H1 (cell line): ENCODE data around the gene KIAA0040. TPM values are rescaled to one million over a fixed set of nuclear protein-coding genes. Genes with fewer than 3 reads are reported as not detected.

Experiments
- CTCF ChIA-PET: fragments of 300-600 bp; sonication (Branson Sonifier 250); formaldehyde crosslinking; loops from one replicate; lab custom pipeline; 2021; ENCODE audit not compliant: partially characterized antibody; lab: Charles Lee
- POLR2A ChIA-PET: fragments of 300-600 bp; sonication (Branson Sonifier 250); formaldehyde crosslinking; loops from one replicate; lab custom pipeline; 2021; ENCODE audit warnings: inconsistent platforms; ENCODE audit not compliant: partially characterized antibody; lab: Charles Lee
- DNase-seq, 2 experiments: peaks; one replicate each; pipeline versions ENCODE4 v3.0.0 to v3.0.0-alpha.2; 2010 to 2022; ENCODE audit warnings: low spot score in 2 of 2, low read depth in 1 of 2, mixed read lengths in 1 of 2
- FAIRE-seq: peaks from 2 replicates; lab custom pipeline; 2011; peaks lifted over from hg19 to GRCh38; lab: Jason Lieb, UNC
- H2AFZ ChIP-seq: 2 replicates; pipeline ENCODE4 v1.8.1; 2012; ENCODE audit warnings: low read length, inconsistent platforms
- H2AK5ac ChIP-seq: 2 replicates; pipeline ENCODE4 v1.6.1; 2013; ENCODE audit warnings: low read depth, low read length
- H2BK120ac ChIP-seq: replicated peaks from 2 replicates; pipeline ENCODE3; 2013; ENCODE audit warnings: low read depth, low read length, inconsistent platforms
- H2BK12ac ChIP-seq: 2 replicates; pipeline ENCODE4 v1.6.1; 2013; ENCODE audit warnings: low read depth, low read length
- H2BK15ac ChIP-seq: 2 replicates; pipeline ENCODE4 v1.6.1; 2013; ENCODE audit warnings: low read length
- H2BK20ac ChIP-seq: 2 replicates; pipeline ENCODE4 v1.6.1; 2013; ENCODE audit warnings: low read length
- H2BK5ac ChIP-seq: 2 replicates; pipeline ENCODE4 v1.6.1; 2013; ENCODE audit warnings: low read depth, low read length
- H3K14ac ChIP-seq: 2 replicates; pipeline ENCODE4 v1.6.1; 2013; ENCODE audit warnings: inconsistent platforms; ENCODE audit not compliant: insufficient read length
- H3K18ac ChIP-seq: 2 replicates; pipeline ENCODE4 v1.6.1; 2013; ENCODE audit warnings: low read length; ENCODE audit errors: extremely low read depth
- H3K23ac ChIP-seq: 2 replicates; pipeline ENCODE4 v1.6.1; 2013; ENCODE audit warnings: inconsistent platforms; ENCODE audit not compliant: insufficient read length
- H3K23me2 ChIP-seq: 2 replicates; pipeline ENCODE4 v1.6.1; 2013; ENCODE audit warnings: low read depth, low read length
- H3K27ac ChIP-seq: 2 replicates; pipeline ENCODE4 v1.6.1; 2011; ENCODE audit warnings: low read depth, low read length, inconsistent platforms
- H3K27me3 ChIP-seq, 4 experiments: replicated peaks in 1 of 4; 1 replicate in 1 of 4; 2 replicates in 3 of 4; pipeline versions ENCODE4 v1.6.1 to v1.8.1; 2011 to 2013; ENCODE audit warnings: low read length in 3 of 4, mild to moderate bottlenecking in 3 of 4, inconsistent platforms in 2 of 4, mixed read lengths in 2 of 4, moderate library complexity in 1 of 4; ENCODE audit not compliant: control insufficient read depth in 3 of 4, insufficient read depth in 3 of 4; ENCODE audit errors: extremely low read depth in 1 of 4
- H3K36me3 ChIP-seq, 4 experiments: 2 replicates each; pipeline versions ENCODE4 v1.6.1 to v1.8.1; 2011 to 2013; ENCODE audit warnings: mild to moderate bottlenecking in 4 of 4, low read length in 3 of 4, moderate library complexity in 2 of 4, control low read depth in 1 of 4, inconsistent platforms in 1 of 4; ENCODE audit not compliant: insufficient read depth in 4 of 4, control insufficient read depth in 2 of 4
- H3K4ac ChIP-seq: replicated peaks from 2 replicates; pipeline ENCODE3; 2013; ENCODE audit warnings: low read length, low read depth, mixed read lengths, inconsistent platforms; ENCODE audit not compliant: insufficient read length
- H3K4me1 ChIP-seq, 4 experiments: replicated peaks in 1 of 4; 1 replicate in 1 of 4; 2 replicates in 3 of 4; pipeline versions ENCODE4 v1.6.1 to v1.8.1; 2011 to 2013; ENCODE audit warnings: low read length in 3 of 4, inconsistent platforms in 2 of 4, mixed read lengths in 1 of 4; ENCODE audit not compliant: insufficient read depth in 4 of 4, control insufficient read depth in 3 of 4
- H3K4me2 ChIP-seq, 2 experiments: 2 replicates each; pipeline versions ENCODE4 v1.6.1 to v1.8.1; 2011 to 2013; ENCODE audit warnings: low read depth in 2 of 2, low read length in 2 of 2, control low read depth in 1 of 2, inconsistent platforms in 1 of 2, mild to moderate bottlenecking in 1 of 2; ENCODE audit not compliant: insufficient read depth in 1 of 2
- H3K4me3 ChIP-seq, 4 experiments: fragments of 200-600, 300-600 bp in 1 of 4; sonication (generic), shearing (Covaris generic), sonication (Bioruptor Twin) in 1 of 4; 2 replicates each; pipeline versions ENCODE4 v1.5.1 to v1.8.1; 2011 to 2016; ENCODE audit warnings: low read length in 4 of 4, low read depth in 3 of 4, control low read depth in 2 of 4, inconsistent platforms in 2 of 4, mild to moderate bottlenecking in 2 of 4, mixed read lengths in 1 of 4, moderate library complexity in 1 of 4; ENCODE audit not compliant: insufficient read depth in 2 of 4; ENCODE audit errors: extremely low read depth in 1 of 4
- H3K56ac ChIP-seq: replicated peaks from 2 replicates; pipeline ENCODE3; 2013; ENCODE audit warnings: low read depth, mild to moderate bottlenecking, mixed read lengths, low read length, inconsistent platforms; ENCODE audit not compliant: insufficient read length
- H3K79me1 ChIP-seq: 2 replicates; pipeline ENCODE4 v1.6.1; 2013; ENCODE audit warnings: low read depth, low read length, control low read depth
- H3K79me2 ChIP-seq, 2 experiments: 2 replicates each; pipeline versions ENCODE4 v1.6.1 to v1.8.1; 2012 to 2013; ENCODE audit warnings: low read length in 2 of 2, mild to moderate bottlenecking in 2 of 2, inconsistent platforms in 1 of 2; ENCODE audit not compliant: insufficient read depth in 2 of 2, control insufficient read depth in 1 of 2
- H3K9ac ChIP-seq, 4 experiments: replicated peaks in 1 of 4; 1 replicate in 1 of 4; 2 replicates in 3 of 4; pipeline versions ENCODE4 v1.6.1 to v1.8.1; 2011 to 2013; ENCODE audit warnings: low read depth in 3 of 4, low read length in 3 of 4, control low read depth in 2 of 4, mild to moderate bottlenecking in 2 of 4, moderate library complexity in 2 of 4, inconsistent platforms in 1 of 4; ENCODE audit errors: extremely low read depth in 1 of 4
- H3K9me3 ChIP-seq, 2 experiments: 2 replicates each; pipeline versions ENCODE4 v1.6.1 to v1.8.1; 2012 to 2013; ENCODE audit warnings: mild to moderate bottlenecking in 2 of 2, moderate library complexity in 2 of 2, control low read depth in 1 of 2, inconsistent platforms in 1 of 2, low read depth in 1 of 2, low read length in 1 of 2, mixed read lengths in 1 of 2; ENCODE audit not compliant: insufficient read depth in 2 of 2
- H4K20me1 ChIP-seq, 2 experiments: replicated peaks in 1 of 2; 2 replicates each; pipeline versions ENCODE3 to v1.8.1; 2011 to 2013; ENCODE audit warnings: inconsistent platforms in 2 of 2, low read length in 2 of 2, mild to moderate bottlenecking in 1 of 2; ENCODE audit not compliant: insufficient read depth in 2 of 2, control insufficient read depth in 1 of 2
- H4K5ac ChIP-seq: 2 replicates; pipeline ENCODE4 v1.6.1; 2013; ENCODE audit warnings: low read length, low read depth, mixed read lengths, inconsistent platforms; ENCODE audit not compliant: insufficient read length
- H4K8ac ChIP-seq: 2 replicates; pipeline ENCODE4 v1.8.0; 2013; ENCODE audit warnings: mild to moderate bottlenecking, moderate library complexity, low read length, inconsistent platforms; ENCODE audit not compliant: insufficient read depth; ENCODE audit errors: extremely low read depth
- H4K91ac ChIP-seq: replicated peaks from 2 replicates; pipeline ENCODE3; 2013; ENCODE audit warnings: low read length, mixed read lengths, inconsistent platforms; ENCODE audit not compliant: insufficient read length
- BACH1 ChIP-seq: IDR thresholded peaks from 2 replicates; pipeline ENCODE4 v1.6.1; 2012; ENCODE audit warnings: low read length, improper control_type of control experiment
- BRCA1 ChIP-seq: IDR thresholded peaks from 2 replicates; pipeline ENCODE4 v1.6.1; 2012; ENCODE audit warnings: low read depth, low read length, improper control_type of control experiment
- EZH2 ChIP-seq: fragments of 200-600 bp; sonication (generic); IDR thresholded peaks from 2 replicates; pipeline ENCODE4 v1.7.1; 2012; ENCODE audit warnings: low read depth, mild to moderate bottlenecking, moderate library complexity, low read length, inconsistent platforms; ENCODE audit not compliant: severe bottlenecking
- GABPA ChIP-seq: IDR thresholded peaks from 2 replicates; pipeline ENCODE4 v1.6.1; 2011; ENCODE audit warnings: mild to moderate bottlenecking, low read length, moderate library complexity, borderline replicate concordance; ENCODE audit not compliant: insufficient read depth
- GTF2F1 ChIP-seq: IDR thresholded peaks from 2 replicates; pipeline ENCODE4 v1.6.1; 2012; ENCODE audit warnings: low read depth, low read length, improper control_type of control experiment, borderline replicate concordance
- MAX ChIP-seq: IDR thresholded peaks from 2 replicates; pipeline ENCODE4 v1.6.1; 2012; ENCODE audit warnings: inconsistent platforms
- RAD21 ChIP-seq, 2 experiments: IDR thresholded peaks in 1 of 2; conservative IDR thresholded peaks in 1 of 2; 2 replicates each; pipeline ENCODE4 v1.6.1; 2011; ENCODE audit warnings: low read depth in 2 of 2, low read length in 2 of 2, improper control_type of control experiment in 1 of 2, inconsistent platforms in 1 of 2, mild to moderate bottlenecking in 1 of 2, moderate library complexity in 1 of 2
- TBP ChIP-seq: IDR thresholded peaks from 2 replicates; pipeline ENCODE4 v1.6.1; 2011; ENCODE audit warnings: low read depth, low read length, improper control_type of control experiment
- YY1 ChIP-seq: IDR thresholded peaks from 2 replicates; pipeline ENCODE4 v1.6.1; 2011; ENCODE audit warnings: low read depth, mild to moderate bottlenecking, low read length
- ZNF274 ChIP-seq: IDR thresholded peaks from 2 replicates; pipeline ENCODE4 v1.7.0; 2012; ENCODE audit warnings: low read length, borderline replicate concordance; ENCODE audit errors: extremely low read depth
- WGBS, 2 experiments: shearing (Covaris generic) in 1 of 2; methylation state at CpG; one replicate each; pipeline versions ENCODE4 v1.1.6 to v1.1.7; 2013 to 2015; ENCODE audit warnings: low lambda C conversion rate in 2 of 2, mixed read lengths in 2 of 2, inconsistent platforms in 1 of 2, low coverage in 1 of 2, missing lambda C conversion rate in 1 of 2; ENCODE audit not compliant: insufficient replicate concordance in 2 of 2, insufficient coverage in 1 of 2, insufficient read length in 1 of 2; ENCODE audit errors: extremely low coverage in 1 of 2, missing lambda C conversion rate in 1 of 2; 5-methylcytosine and 5-hydroxymethylcytosine counted together
- polyA plus RNA-seq, 7 experiments: library from polyadenylated mRNA; depleted of rRNA in 3 of 7; stranded (reverse) in 5 of 7; unstranded in 2 of 7; fragments of >200 nt in 5 of 7; fragments of 200-250 nt in 2 of 7; gene quantifications; 1 replicate in 5 of 7; 2 replicates in 1 of 7; 4 replicates in 1 of 7; pipeline versions ENCODE4 v1.2.1 to v1.2.3, GENCODE V29; 2011 to 2013; ENCODE audit warnings: missing spikeins in 2 of 7, mixed read lengths in 2 of 7
- total RNA-seq: library from RNA; stranded (reverse); fragmentation: NEBNext Ultra II Directional; extraction: Animal tissue kit (Norgen Biotek cat#: 25700); gene quantifications from 2 replicates; pipeline ENCODE4 v1.2.1, GENCODE V29; 2021

The KIAA0040 gene
- total and polyA plus RNA-seq, 2 of the 8 experiments (the other 6 are each of a cell fraction or from before 2014, with no cell fraction given) = 11.0 to 14.1 TPM

- no peak overlapping the region for H3K9ac ChIP-seq
- TF ChIP-seq ZNF274 = no peak
- TF ChIP-seq BACH1 = no peak
- TF ChIP-seq GTF2F1 = no peak
- no peak for TF ChIP-seq GABPA
- TF ChIP-seq MAX = no peak
- TF ChIP-seq TBP = no peak
- no peak for TF ChIP-seq YY1
- no peak for TF ChIP-seq RAD21 (IDR thresholded peaks at IDR 0.05 in 1 of 2, conservative IDR thresholded peaks at IDR 0.05 in 1 of 2; ENCODE audit: low read depth in 2 of 2, low read length in 2 of 2)
- no peak for TF ChIP-seq BRCA1
- no peak for TF ChIP-seq EZH2
- H4K91ac ChIP-seq = no peak overlapping the region
- H3K56ac ChIP-seq = no peak overlapping the region
- no peak for FAIRE-seq
- H3K23me2 ChIP-seq = no peaks in the 10 kb centered on the region
- no peaks in the 10 kb centered on the region for H3K9me3 ChIP-seq
- 100% methylated on average over 1 of the region's 1 CpG; no CpG with 5 or more reads in 1 of the 2 experiments for WGBS, 2 experiments
- H2AFZ ChIP-seq = no peak overlapping the region
- POLR2A ChIA-PET = no interaction called here
- no peak overlapping the region for H2AK5ac ChIP-seq
- H3K4me1 ChIP-seq = no peaks in the 10 kb centered on the region
- H2BK15ac ChIP-seq = no peak overlapping the region
- no peak overlapping the region for H2BK12ac ChIP-seq
- H3K27me3 ChIP-seq = no peaks in the 10 kb centered on the region
- CTCF ChIA-PET = interaction anchor here (1.0 to 8.5 kb wide), 5 partner anchors 9 to 108 kb away, joined by 3 to 55 read pairs (median 13); no protein-coding TSS in a partner anchor
- H2BK5ac ChIP-seq = no peak overlapping the region
- H3K18ac ChIP-seq = no peak overlapping the region
- H3K36me3 ChIP-seq = no peaks in the 10 kb centered on the region; a peak in 2 of 8 replicates
- H4K5ac ChIP-seq = no peak overlapping the region
- no peak overlapping the region for H2BK120ac ChIP-seq
- DNase-seq = no peak
- H4K8ac ChIP-seq = no peak overlapping the region
- no peaks in the 10 kb centered on the region for H3K79me1 ChIP-seq
- no peaks in the 10 kb centered on the region for H3K79me2 ChIP-seq
- no peak overlapping the region for H3K4me3 ChIP-seq
- no peak overlapping the region for H3K27ac ChIP-seq
- no peak overlapping the region for H3K4ac ChIP-seq
- no peak overlapping the region for H2BK20ac ChIP-seq
- no peak overlapping the region for H3K4me2 ChIP-seq
- H3K14ac ChIP-seq = no peak overlapping the region
- no peak overlapping the region for H3K23ac ChIP-seq
- no peaks in the 10 kb centered on the region for H4K20me1 ChIP-seq
Measured at GRCh38 chr1:175137369-175137768, 55.2 kb downstream of the KIAA0040 start.
